ENCODE data around the gene TNFRSF1A.

The TNFRSF1A gene

DNA sequence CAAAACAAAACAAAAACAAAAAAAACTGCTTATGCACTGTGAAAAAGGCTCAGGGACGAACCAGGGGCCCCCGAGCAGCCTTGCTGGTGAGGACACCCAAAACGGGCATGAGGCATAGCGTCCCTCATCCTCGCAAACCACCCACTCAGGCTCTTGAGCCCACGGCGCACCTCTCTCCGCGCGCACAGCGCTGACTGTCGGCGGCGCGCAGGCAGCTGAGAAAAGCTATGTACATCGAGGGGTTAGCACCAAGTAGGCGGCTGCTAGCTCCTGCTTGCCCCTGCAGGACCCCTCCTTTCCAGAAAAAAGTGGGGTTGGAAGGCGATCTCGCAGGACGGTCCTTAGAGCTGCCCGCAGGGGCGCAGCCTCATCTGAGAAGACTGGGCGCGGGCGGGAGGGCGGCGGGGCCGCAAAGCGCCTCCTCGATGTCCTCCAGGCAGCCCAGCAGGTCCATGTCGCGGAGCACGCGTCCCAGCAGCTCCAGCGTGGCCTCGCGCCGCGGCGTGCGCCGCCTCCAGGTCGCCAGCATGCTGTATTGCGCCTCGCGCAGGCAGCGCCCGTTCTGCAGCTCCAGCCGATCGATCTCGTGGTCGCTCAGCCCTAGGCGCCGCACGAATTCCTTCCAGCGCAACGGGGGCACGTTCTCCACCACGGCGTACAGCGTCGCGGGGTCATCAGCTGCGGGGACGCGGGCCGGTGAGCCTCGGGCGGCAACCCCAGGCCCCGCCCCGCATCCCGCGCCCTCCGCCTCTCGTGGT, 12.8 kb downstream of the TNFRSF1A start:
- Histone ChIP-seq H3K4me3 (ENCODE audit: low read length) (no peak overlapping the region), H3K36me3 (ENCODE audit: control insufficient read depth, insufficient read depth, low read length) (peaks cover 46% of the 10 kb centered on the region), H3K27me3 (ENCODE audit: control insufficient read depth, insufficient read depth, low read length) (no peaks in the 10 kb centered on the region), H3K4me1 (ENCODE audit: control insufficient read depth, insufficient read depth, low read length) (peaks cover 9% of the 10 kb centered on the region), H3K9ac (ENCODE audit: low read length) (no peak overlapping the region), H3K27ac (ENCODE audit: low read depth, low read length) (peak overlapping the region; percentile 32)

DNA sequence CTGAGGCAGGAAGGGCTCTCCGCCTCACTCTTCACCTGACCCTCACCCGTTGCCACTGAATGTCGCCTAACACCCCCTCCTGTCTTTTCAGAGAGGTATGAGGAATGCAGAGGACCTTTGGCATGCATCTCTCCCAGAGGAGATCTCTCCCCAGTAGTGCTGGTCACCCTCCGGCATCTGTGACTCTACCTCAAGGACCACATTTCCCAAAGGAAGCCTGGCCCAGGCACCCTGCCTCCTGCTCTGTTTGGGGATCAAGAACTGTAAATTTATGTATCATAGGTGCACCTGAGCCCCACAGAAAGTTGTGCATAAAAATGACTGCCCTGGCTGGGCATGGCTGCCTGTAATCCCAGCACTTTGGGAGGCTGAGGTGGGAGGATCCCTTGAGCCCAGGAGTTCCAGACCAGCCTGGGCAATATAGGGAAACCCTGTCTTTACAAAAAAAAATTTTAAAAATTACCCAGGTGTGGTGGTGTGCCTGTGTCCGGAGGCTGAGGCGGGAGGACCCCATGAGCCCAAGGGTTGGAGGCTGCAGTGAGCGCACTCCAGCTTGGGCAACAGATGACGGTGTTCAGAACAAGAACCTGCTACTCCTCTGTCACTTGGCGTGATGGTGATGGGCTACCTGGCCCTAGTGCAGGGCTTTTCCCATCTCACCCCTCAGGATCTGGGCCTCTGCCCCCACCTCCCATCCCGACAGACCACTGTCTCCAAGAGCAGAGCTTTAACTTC, 13.7 kb downstream of the TNFRSF1A start:
- H3K27ac ChIP-seq (ENCODE audit: low read depth, low read length), result peak overlapping the region; percentile 69
- H3K36me3 ChIP-seq (ENCODE audit: control insufficient read depth, insufficient read depth, low read length), result peaks cover 37% of the 10 kb centered on the region
- no peak overlapping the region for H3K9ac ChIP-seq (ENCODE audit: low read length)
- H3K27me3 ChIP-seq (ENCODE audit: control insufficient read depth, insufficient read depth, low read length), result no peaks in the 10 kb centered on the region
- H3K4me3 ChIP-seq (ENCODE audit: low read length), result no peak overlapping the region
- H3K4me1 ChIP-seq (ENCODE audit: control insufficient read depth, insufficient read depth, low read length), result peaks cover 15% of the 10 kb centered on the region

DNA sequence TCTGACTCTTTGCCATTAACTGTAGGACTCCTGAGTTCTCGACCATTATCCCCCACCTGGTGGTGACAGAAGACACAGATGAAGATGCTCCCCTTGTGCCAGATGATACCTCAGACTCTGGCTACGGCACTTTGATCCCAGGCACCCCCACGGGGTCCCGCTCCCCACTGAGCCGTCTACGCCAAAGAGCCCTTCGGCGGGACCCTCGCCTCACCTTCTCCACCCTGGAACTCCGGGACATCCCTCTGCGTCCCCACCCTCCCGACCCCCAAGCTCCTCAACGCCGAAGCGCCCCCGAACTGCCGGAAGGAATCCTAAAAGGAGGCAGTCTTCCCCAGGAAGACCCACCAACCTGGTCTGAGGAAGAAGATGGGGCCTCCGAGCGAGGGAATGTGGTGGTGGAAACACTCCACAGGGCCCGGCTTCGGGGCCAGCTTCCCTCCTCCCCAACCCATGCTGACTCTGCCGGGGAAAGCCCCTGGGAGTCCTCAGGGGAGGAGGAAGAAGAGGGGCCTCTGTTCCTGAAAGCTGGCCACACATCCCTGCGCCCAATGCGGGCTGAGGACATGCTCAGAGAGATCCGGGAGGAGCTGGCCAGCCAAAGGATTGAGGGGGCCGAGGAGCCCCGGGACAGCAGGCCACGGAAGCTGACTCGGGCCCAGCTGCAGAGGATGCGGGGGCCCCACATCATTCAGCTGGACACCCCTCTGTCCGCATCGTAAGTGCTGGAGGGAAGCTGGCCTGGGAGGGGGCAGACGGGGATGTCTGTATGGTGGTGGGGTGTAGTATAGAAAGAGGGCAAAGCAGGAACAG, 14.4 kb downstream of the TNFRSF1A start:
- Histone ChIP-seq H3K9ac (ENCODE audit: low read length) (no peak overlapping the region), H3K27ac (ENCODE audit: low read depth, low read length) (peak overlapping the region; percentile 69), H3K4me3 (ENCODE audit: low read length) (no peak overlapping the region), H3K36me3 (ENCODE audit: control insufficient read depth, insufficient read depth, low read length) (peaks cover 30% of the 10 kb centered on the region), H3K27me3 (ENCODE audit: control insufficient read depth, insufficient read depth, low read length) (no peaks in the 10 kb centered on the region), H3K4me1 (ENCODE audit: control insufficient read depth, insufficient read depth, low read length) (peaks cover 18% of the 10 kb centered on the region)

DNA sequence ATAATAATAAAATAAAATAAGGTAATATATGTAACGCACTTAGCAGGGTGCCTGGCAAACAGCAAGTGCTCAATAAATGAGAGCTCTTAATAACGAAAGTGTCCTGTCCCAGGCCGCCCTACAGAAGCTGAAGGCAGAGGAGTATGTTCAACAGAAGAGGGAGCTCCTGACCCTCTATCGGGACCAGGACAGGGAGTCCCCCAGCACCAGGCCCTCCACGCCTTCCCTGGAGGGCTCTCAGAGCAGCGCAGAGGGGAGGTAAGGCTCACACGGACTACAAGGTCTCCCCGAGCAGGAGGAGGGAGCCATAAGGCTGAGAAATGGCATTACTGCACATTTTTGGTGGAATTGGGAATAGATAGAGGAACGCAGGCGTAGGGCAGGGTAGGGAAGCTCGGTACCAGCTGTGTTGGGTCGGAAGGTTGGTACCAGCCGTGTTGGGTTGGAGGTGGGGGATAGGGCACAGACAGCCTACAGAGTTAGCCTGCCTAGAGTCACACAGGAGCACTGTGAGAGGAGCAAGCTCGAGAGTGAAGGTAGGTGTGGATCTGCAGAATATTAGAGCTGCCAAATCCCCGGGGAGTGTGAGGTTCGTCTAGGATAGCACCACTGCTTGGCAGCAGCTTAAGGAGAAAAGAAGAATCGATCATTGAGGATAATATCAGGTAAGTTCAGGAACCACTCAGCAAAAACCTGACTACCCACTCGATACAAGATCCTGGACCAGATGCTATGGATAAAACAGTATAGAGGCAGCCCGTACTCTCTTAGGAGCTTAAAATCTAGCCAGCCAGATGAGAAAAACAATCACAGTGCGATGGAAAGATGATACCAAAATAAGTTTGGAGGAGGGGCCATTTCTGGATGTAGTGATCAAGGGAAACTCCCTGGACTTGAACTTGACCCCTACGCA, 15.3 kb downstream of the TNFRSF1A start:
- peaks cover 18% of the 10 kb centered on the region for H3K4me1 ChIP-seq (ENCODE audit: control insufficient read depth, insufficient read depth, low read length)
- H3K4me3 ChIP-seq (ENCODE audit: low read length), result peak overlapping the region; percentile 38
- H3K27ac ChIP-seq (ENCODE audit: low read depth, low read length), result peak overlapping the region; percentile 69
- H3K9ac ChIP-seq (ENCODE audit: low read length), result peak overlapping the region; percentile 24
- H3K36me3 ChIP-seq (ENCODE audit: control insufficient read depth, insufficient read depth, low read length), result peaks cover 29% of the 10 kb centered on the region
- no peaks in the 10 kb centered on the region for H3K27me3 ChIP-seq (ENCODE audit: control insufficient read depth, insufficient read depth, low read length)

DNA sequence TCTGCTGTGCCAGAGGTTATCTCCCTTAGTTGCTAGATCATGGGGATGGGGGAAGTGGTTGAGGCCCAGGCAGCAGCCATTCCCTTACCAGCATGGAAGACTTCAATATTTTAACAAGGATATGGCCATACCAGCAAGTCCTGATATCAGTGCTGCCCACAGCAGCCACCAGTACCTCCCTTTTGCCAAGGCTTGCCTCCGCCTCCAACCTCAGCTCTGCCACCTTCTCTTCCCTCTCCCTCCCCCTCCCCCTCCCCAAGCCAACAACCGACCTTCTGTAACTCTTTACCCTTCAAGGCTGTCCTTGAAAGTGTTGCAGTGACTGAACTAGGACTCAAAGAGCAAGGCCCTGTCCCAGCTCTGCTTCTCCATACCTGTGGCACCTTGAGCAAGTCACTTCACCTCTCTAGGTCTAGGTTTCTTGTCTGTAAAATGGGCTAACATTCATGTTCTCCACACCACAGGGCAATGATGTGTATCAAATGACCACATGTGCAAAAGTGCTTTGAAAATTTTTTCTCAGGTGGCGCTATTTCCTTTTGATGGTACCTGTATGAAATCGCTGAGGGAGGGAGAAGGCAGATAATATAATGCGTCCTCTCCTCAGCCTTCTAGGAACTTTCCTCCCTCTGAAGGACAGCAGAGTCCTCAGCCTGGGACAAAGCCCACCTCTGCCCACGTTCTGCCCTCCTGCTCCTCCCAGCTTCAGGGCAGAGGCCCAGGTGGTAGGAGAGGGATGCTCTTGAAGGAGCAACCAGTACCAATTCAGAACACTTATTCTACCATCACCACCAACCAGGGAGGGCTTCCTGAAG, 16.7 kb downstream of the TNFRSF1A start:
- peaks cover 15% of the 10 kb centered on the region for H3K36me3 ChIP-seq (ENCODE audit: control insufficient read depth, insufficient read depth, low read length)
- H3K4me3 ChIP-seq (ENCODE audit: low read length), result no peak overlapping the region
- H3K27me3 ChIP-seq (ENCODE audit: control insufficient read depth, insufficient read depth, low read length), result no peaks in the 10 kb centered on the region
- H3K27ac ChIP-seq (ENCODE audit: low read depth, low read length), result no peak overlapping the region
- no peak overlapping the region for H3K9ac ChIP-seq (ENCODE audit: low read length)
- peaks cover 18% of the 10 kb centered on the region for H3K4me1 ChIP-seq (ENCODE audit: control insufficient read depth, insufficient read depth, low read length)

DNA sequence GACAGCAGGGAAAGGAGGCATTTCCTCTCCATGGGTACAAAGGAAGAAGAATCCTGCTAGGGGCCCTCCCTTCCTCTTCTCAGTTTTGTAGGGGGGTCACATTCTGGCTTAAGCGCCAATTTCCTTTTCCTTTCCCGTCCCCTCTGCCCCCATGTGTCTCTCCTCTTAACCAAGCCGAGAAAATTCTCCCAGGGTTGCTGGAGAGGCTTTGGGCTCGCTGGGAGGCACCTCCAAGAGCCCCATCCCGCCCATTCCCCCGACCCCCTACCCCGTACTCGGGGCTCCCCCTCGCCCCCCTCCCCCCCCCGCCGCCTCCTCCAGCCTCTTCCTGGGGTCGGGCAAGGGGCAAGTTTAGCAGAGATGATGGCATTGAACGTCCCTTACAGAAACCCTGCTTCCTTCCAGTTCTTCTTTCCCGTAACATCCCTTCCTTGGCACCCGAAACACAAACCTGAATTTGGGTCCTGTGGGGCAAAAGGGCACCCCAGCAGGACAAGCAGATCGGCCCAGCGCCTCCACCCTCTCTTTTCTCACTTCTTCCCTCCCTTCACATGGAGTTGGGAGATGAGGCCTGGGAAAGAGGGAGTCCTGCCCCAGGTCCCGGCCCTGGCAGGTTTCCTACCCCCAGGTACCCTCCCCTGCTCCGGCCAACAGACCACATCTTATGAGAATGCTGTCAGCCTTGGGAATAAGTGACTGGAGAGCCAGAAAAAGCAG, 17.7 kb downstream of the TNFRSF1A start:
- Histone ChIP-seq H3K27me3 (ENCODE audit: control insufficient read depth, insufficient read depth, low read length) (no peaks in the 10 kb centered on the region), H3K36me3 (ENCODE audit: control insufficient read depth, insufficient read depth, low read length) (peaks cover 10% of the 10 kb centered on the region), H3K27ac (ENCODE audit: low read depth, low read length) (peak overlapping the region; percentile 88), H3K4me1 (ENCODE audit: control insufficient read depth, insufficient read depth, low read length) (peaks cover 18% of the 10 kb centered on the region), H3K4me3 (ENCODE audit: low read length) (peak overlapping the region; percentile 32), H3K9ac (ENCODE audit: low read length) (no peak overlapping the region)

DNA sequence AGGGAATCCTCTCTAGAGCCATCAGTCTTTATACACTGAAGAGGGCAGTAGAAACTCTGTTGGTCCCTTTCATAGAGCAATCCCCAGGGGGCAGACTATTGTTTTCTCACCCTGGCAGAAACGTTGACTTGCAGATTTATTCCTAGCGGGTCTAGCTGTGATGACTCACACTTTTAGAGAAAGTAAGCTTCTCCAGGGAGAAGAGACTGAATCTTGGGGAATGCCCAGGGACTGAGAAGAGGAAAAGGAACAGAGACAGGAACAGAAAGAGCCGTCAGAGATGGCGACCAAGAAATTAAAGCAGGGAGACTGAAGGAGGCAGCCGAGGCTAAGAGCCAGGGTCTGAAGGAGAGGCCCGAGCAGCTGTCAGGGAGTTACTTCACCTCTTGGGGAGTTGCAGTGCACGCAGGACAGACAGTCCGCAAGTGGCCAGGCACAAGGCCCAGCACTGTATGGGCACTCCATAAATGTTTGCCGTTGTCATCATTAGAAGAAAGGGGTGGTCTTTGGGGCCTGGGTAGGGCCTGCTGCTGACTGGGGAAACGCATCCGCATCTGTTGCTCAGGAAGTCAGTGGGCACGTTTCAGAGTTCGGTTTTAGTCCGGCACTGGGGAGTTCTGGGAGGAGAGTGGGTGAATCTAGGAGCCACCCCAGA, 18.4 kb downstream of the TNFRSF1A start:
- no peaks in the 10 kb centered on the region for H3K27me3 ChIP-seq (ENCODE audit: control insufficient read depth, insufficient read depth, low read length)
- no peak overlapping the region for H3K9ac ChIP-seq (ENCODE audit: low read length)
- H3K27ac ChIP-seq (ENCODE audit: low read depth, low read length), result peak overlapping the region; percentile 88
- peaks cover 18% of the 10 kb centered on the region for H3K4me1 ChIP-seq (ENCODE audit: control insufficient read depth, insufficient read depth, low read length)
- peaks cover 5% of the 10 kb centered on the region for H3K36me3 ChIP-seq (ENCODE audit: control insufficient read depth, insufficient read depth, low read length)
- H3K4me3 ChIP-seq (ENCODE audit: low read length), result peak overlapping the region; percentile 32

DNA sequence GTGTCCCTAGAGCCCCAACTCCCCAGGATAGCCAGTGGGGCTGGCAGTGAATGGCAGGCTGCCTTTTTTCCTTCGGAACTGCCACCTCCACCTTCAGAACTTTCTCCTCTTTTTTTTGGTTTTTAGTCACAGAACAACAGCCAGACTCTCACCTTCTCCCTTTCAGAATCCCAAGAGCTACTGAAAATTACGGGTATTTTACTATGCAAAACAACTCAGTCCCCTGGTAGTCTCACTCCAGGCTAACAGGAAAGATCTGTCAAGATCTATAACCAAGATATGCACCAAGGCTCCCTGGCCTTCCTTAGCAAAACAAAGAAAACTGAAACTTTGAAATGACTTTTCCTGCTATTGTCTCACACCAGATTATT, 18.9 kb downstream of the TNFRSF1A start:
- H3K4me1 ChIP-seq (ENCODE audit: control insufficient read depth, insufficient read depth, low read length), result peaks cover 18% of the 10 kb centered on the region
- peaks cover under 1% of the 10 kb centered on the region for H3K36me3 ChIP-seq (ENCODE audit: control insufficient read depth, insufficient read depth, low read length)
- H3K9ac ChIP-seq (ENCODE audit: low read length), result no peak overlapping the region
- no peaks in the 10 kb centered on the region for H3K27me3 ChIP-seq (ENCODE audit: control insufficient read depth, insufficient read depth, low read length)
- peak overlapping the region; percentile 88 for H3K27ac ChIP-seq (ENCODE audit: low read depth, low read length)
- H3K4me3 ChIP-seq (ENCODE audit: low read length), result no peak overlapping the region

DNA sequence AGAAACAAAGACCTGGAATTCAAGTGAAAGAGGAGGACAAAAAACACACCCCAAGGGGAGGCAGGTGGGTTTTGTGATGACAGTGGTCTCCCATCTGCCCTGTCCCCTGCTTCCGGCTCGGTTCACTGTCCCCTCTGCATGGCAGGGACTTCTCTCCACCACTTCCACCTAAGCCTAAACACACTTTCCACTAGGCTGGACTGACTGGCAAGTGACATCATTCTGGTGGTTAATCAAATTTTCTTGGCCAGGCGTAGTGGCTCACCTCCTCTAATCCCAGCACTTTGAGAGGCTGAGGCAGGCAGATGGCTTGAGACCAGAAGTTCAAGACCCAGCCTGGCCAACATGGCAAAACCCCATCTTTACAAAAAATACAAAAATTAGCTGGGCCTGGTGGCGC, 19.5 kb downstream of the TNFRSF1A start:
- Histone ChIP-seq H3K4me3 (ENCODE audit: low read length) (no peak overlapping the region), H3K4me1 (ENCODE audit: control insufficient read depth, insufficient read depth, low read length) (peaks cover 18% of the 10 kb centered on the region), H3K27me3 (ENCODE audit: control insufficient read depth, insufficient read depth, low read length) (no peaks in the 10 kb centered on the region), H3K27ac (ENCODE audit: low read depth, low read length) (peak overlapping the region; percentile 88), H3K36me3 (ENCODE audit: control insufficient read depth, insufficient read depth, low read length) (no peaks in the 10 kb centered on the region), H3K9ac (ENCODE audit: low read length) (no peak overlapping the region)

DNA sequence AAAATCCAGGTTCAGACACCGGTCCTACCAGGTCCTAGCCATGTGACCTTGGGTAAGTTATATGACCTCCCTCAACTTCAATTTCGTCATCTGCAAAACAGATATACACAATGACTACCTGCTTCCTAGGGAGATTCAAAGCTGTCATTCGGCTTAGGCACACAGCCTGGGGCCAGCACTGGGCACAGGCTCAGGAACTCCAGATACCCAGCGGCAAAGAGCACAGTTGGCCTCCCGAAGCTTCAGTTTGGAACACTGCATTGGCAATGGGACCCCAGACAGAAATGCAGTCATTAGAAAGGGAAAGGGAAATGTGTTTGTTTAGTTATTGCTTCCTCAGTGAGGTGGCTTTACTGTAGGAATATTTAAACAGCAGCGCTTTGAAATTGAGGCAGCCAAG, 20.0 kb downstream of the TNFRSF1A start:
- H3K9ac ChIP-seq (ENCODE audit: low read length), result no peak overlapping the region
- no peaks in the 10 kb centered on the region for H3K36me3 ChIP-seq (ENCODE audit: control insufficient read depth, insufficient read depth, low read length)
- no peak overlapping the region for H3K27ac ChIP-seq (ENCODE audit: low read depth, low read length)
- H3K4me3 ChIP-seq (ENCODE audit: low read length), result no peak overlapping the region
- H3K27me3 ChIP-seq (ENCODE audit: control insufficient read depth, insufficient read depth, low read length), result no peaks in the 10 kb centered on the region
- H3K4me1 ChIP-seq (ENCODE audit: control insufficient read depth, insufficient read depth, low read length), result peaks cover 15% of the 10 kb centered on the region
